NCI-H446 (cell line): ENCODE measurements around the gene BTRC.

ENCODE experiments used
- DNase-seq, 2 experiments: peaks; one replicate each; lab custom pipeline; 2025; lab: John Stamatoyannopoulos, UW

BTRC gene

DNA sequence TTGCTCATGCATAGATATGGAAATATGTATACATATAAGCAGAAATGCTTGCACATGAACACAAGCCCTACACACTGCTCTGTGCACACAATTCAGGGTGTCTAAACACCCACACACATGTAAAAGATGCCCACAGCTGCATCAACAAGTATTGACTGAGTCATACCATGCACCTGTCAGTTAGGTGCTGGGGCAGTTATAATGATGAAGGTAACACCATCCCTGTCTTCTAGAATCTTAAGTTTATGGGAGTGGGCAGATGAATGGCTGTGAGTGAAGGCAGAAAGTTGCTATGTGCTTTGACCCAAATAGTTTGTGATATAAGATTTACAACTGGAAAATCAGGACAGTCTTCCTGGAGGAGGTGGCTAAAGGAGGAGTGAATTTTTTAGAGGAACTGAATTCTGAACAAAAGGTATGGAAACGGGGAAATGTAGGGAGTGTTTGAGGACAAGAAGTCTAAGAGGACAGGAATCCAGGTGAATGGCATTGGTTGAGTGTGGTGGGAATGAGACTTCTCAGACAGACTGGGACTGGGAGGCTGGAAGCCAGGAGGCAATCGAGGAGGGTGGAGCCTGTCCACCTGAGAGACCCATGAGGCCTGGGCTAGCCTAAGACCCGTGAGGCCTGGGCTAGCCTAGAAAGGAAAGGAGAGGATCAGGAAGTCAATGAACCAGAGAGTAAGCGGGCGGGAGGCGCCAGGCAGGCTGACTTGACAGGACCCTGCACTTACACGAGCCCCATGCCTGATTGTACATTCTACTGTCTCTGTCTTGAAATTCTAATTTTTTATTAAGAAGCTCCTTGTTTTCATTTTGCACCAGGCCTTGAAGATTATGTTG, 213.4 kb downstream of the BTRC start:
- DNase-seq = no peak

DNA sequence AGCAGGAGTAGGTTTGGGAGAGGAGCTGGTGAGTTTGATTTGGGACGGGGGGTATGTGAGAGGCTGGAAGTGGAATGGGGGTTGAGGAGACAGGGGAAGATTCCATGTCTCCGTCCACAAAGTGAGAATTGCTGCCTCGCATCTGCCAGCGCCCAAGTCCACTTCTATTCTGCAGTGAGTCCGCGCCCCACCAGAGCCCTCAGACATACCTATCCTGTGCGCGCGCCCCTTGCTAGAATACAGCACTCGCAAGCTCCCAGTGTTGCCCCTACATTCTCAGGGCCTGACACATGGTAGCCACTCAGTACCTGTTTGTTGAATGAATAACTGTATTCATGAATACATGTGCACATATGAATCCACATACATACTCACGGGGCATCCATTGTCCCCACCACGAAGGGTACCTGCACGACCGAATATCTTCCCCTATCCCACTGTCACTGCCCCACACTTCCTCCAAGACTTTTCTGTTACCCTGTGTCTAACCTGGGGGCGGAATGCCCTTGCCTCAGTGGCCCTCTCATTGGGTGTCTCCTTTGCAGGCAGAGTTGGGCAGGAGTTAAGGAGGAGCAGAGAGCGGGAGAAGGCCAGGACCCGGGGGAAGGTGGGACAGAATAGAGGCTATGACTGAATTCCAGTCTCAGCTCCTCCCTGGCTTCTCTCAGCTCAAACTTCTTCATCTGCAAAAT, 214.2 kb downstream of the BTRC start:
- no peak for DNase-seq

- DNase-seq = no peak
Observed at GRCh38 chr10:101569323-101569621, 215.3 kb downstream of the BTRC start.

GRCh38 chr10:101569622-101570427, 215.9 kb downstream of the BTRC start:
- DNase-seq = peak; percentile 32 to 68

DNA sequence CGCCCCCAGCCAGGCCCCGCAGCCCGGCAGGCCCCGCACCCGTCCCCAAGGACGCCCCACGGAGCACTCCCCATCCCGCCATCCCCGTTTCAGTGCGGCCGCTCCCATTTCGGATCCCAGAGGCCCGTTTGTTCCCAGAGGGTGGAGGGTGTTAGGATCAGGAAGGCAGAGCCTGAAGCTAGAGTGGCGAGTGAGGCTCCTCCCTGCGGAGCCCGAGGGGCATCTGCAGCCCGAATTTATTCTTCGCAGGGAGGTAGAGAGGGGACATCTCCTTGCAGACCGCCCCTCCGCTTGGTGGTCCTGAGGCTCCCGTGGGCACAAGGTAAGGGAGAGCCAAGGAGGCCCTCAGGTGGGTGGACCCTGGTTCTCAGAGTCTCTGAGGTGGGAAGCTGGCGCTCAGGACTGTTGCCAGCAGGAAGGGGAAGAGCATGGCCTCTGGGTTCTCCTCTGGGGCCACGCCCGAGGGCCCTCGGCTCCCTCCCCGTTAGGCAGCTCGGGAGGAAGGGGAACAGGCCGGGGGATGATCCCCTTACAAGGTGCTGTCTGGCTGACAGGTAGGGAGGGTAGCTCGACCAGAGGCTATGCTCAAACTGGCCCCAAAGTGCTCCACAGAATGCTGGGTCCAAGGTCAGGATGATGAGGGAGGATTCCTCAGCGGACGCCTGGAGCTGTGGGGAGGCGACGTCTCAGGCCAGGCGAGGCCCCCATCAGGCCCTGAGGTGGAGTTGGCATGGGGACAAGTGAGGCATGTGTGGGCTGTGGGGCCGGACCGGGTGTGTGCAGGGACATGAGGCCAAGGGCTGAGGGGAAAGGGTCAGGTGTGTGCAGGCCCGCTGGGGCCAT, 216.7 kb downstream of the BTRC start:
- DNase-seq = no peak

DNA sequence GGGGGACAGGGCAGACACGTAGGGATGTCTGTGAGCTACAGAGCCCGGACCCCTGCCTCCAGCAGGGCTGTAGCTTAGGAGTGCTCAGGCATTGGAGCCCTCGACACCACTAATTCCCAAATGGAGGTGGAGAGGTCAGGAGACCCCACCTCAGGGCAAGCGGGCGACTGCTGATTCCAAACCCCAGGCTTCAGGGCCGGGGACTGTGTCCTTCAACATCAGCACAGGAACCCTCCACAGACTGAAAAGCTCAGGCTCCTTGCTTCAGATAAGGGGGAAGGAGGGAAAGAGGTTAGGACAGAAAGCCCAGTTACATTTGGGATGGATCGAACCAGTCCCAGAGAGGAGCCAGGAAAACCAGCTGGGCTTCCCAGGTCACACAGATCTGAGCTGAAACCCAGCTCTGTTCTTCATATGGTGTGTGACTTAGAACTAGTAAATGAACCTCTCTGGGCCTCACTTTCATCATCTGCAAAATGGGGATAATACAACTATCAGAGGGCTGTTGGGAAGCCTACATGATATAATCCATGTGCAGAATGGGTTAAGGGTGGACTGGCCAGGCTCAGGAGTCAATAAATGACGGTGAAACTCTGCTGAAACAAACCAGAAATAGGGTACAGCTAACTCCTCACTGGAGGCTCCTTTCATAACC, 217.4 kb downstream of the BTRC start:
- no peak for DNase-seq

DNA sequence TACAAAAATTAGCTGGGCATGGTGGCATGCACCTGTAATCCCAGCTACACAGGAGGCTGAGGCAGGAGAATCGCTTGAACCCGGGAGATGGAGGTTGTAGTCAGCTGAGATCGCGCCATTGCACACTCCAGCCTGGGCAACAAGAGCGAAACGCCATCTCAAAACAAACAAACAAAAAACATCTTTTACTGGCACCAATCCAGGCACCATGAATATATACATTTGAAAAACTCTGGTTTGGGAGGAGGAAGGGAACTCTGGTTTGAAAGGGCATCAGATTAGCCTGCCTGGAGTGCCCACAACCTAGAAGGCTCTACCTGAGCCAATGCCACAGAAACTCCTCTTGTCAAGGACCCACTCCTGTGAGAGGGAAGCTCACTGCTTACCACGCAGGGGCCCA, 218.2 kb downstream of the BTRC start:
- no peak for DNase-seq

DNA sequence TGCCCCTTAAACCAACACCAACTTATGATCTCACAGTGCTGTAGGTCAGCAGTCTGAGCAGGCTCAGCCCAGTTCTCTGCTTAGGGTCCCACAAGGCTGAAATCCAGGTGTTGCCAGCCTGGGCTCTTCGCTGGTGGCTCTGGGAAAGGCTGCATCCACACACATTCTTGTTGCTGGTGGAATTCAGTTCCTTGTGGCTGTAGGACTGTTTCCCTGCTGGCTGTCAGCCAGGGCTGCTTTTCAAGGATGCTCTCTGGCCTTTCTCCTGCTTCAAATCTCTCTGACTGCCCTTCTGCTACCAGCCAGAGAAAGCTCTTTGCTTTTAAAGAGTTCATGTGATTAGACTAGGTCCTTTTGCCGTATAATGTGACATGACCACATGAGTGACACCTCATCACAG, 218.8 kb downstream of the BTRC start:
- DNase-seq = no peak

DNA sequence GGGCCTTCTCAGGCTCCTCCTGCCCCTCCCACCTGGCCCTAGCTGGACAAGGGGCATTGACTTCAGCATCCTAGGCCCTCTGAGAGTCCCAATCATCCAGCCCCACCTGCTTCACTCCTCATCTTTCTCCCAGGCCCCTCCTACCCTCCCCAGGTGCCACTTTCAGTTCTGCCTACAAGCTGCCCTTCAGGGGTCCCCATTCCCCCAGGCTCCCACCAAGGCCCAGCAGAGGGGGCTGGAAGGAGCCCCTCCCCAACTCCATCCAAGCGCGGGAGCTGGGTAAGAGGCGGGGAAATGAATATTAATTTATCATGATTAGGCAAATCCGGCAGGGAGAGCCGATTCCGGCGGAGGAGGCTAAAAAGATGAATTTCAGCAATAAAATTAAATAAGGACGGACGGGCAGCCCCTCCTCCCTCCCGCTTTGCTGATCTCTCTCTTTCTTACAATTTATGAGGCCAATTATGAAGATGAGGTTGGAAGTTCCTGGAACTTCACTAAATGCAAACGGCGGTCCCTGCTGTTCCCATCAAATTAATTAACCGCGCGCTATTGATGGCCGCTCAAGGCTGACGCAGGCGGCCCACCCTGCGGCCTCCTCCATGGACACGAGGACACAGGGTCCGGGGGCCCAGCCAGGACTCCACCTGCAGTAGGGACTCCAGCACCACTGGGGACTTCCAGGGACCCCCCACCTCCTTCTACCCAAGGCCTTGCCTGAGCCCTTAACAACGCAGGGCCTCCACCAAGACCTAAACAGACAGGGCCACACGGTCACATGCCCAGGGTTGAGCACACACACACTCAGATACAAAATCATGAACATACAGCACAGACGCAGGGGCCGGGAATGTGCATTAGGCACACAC, 220.2 kb downstream of the BTRC start:
- DNase-seq = no peak

DNA sequence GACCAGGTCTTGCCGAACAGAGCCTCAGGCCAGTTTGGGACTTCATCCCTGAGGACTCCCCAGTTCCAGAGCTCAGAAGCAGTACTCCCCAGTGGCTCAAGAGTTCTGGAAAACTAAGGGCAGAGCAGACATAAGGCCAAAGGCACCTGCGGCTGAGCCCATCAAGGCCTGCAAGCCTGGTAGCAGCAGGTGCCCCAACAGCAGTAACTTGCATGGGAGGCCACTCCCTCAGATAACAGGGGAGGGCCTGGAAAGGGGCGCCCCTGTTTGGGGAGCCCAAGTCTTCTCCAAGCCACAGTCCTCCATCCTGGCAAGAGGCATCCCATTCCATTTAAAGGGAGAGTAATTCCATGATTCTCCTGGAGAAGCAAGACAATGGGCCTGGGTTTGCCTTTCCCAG, 221.1 kb downstream of the BTRC start:
- no peak for DNase-seq

GRCh38 chr10:101575580-101576210, 221.7 kb downstream of the BTRC start:
- no peak for DNase-seq

DNA sequence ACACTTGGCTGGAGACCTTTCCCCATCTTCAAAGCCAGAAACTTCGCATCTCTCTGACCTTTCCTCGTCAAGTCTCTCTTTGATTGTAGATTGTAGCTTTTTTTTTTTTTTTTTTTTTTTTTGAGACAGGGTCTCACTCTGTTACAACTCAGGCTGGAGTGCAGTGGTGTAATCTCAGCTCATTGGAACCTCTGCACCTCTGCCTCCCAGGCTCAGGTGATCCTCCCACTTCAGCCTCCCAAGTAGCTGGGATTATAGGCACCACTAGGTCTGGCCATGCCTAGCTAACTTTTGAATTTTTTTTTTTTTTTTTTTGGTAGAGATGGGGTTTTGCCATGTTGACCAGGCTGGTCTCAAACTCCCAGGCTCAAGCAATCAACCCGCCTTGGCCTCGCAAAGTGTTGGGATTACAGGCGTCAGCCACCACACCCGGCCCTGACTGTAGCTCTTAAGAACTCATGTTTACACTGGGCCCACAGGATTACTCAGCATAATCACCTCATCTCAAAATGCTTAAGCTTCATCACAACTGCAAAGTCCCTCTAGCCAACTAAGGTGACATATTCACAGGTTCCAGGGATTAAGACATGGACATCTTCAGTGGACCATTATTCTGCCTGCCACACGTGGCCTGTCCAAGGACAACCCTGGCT, 222.4 kb downstream of the BTRC start:
- DNase-seq = no peak

DNA sequence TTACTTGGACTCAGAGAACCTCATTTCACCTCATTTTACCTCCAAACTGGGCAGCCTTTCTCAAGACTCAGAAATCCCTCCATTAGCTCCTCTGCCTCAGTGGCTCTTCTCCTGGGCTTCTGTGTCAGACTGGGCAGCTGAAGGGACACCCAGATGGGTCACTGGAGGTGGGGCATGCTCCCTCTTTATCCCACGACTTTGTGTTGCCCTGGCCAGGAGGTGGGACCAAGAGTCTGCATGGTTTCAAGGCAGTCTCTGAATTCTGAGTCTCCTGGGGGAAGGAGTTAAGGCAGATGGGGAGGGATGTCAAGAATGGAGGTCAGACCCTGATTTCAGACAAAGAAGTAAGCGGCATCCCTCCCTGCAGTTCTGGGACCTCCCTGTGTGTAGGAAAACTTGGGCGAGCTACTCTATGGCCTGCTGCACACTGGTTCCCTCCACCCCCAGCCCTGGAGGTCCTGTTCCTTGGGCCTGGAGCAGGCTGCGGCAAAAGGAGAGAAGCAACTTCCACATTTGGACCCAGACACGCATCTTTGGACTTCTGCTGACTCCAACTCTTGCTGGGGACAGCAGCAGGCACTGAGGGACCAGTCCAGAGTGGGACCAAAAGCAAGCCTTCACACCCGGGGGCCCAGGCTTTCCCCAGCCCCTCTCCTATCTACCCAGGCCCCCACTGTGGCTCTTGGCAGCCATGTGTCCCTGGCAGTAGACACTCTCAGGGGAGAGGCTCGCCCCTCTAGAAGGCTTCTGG, 223.3 kb downstream of the BTRC start:
- DNase-seq = no peak

DNA sequence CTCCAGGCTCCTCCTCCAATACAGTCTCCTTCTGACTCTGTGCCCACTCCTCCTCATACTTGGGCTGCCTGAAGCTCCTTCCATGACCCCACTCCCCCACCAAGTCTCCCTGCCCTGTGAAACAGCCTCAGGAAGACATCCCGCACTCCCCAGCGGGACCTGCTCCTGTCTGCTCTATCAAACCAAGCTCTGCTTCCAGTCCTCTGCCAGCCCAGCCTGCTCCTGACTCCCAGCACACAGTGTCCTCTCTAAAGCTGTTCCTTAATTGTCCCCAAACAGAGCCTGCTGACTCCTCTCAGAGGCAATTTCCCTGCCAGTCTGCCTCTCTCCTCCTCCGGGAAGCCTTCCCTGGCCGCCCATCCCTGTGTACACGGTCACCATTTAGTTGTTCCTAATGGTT, 224.2 kb downstream of the BTRC start:
- no peak for DNase-seq

GRCh38 chr10:101578803-101579515, 225.0 kb downstream of the BTRC start:
- DNase-seq = no peak

- DNase-seq = no peak
Observed at GRCh38 chr10:101579516-101579870, 225.5 kb downstream of the BTRC start.

- no peak for DNase-seq
Observed at GRCh38 chr10:101580486-101581399, 226.8 kb downstream of the BTRC start.
